GM12891 (cell line): ENCODE data around the gene APLP1.
"Not testable (repeated sequence)": the region's sequence is repeated elsewhere in the genome, so short reads cannot be mapped to it uniquely, and the experiment has no call there.

Experiments
- DNase-seq: peaks from one replicate; pipeline ENCODE4 v3.0.0; 2011; ENCODE audit warnings: low spot score; ENCODE audit not compliant: insufficient read length
- FAIRE-seq: peaks from 2 replicates; lab custom pipeline; 2011; peaks lifted over from hg19 to GRCh38; lab: Jason Lieb, UNC
- PAX5 ChIP-seq: IDR thresholded peaks from 2 replicates; pipeline ENCODE4 v1.6.1; 2011; ENCODE audit warnings: low read length, moderate library complexity, mild to moderate bottlenecking; ENCODE audit not compliant: insufficient read depth, severe bottlenecking
- POLR2A ChIP-seq: IDR thresholded peaks from 2 replicates; pipeline ENCODE4 v1.6.1; 2011; ENCODE audit warnings: low read depth, low read length, control low read depth
- POLR2AphosphoS5 ChIP-seq: IDR thresholded peaks from 2 replicates; pipeline ENCODE4 v1.6.1; 2011; ENCODE audit warnings: low read depth, low read length, control low read depth
- POU2F2 ChIP-seq: IDR thresholded peaks from 2 replicates; pipeline ENCODE4 v1.6.1; 2011; ENCODE audit warnings: low read depth, mild to moderate bottlenecking, control low read depth, low read length, moderate library complexity
- SPI1 ChIP-seq: IDR thresholded peaks from 2 replicates; pipeline ENCODE4 v1.6.1; 2011; ENCODE audit warnings: low read depth, low read length, control low read depth
- TAF1 ChIP-seq: IDR thresholded peaks from 2 replicates; pipeline ENCODE4 v1.6.1; 2011; ENCODE audit warnings: low read depth, low read length, control low read depth

Gene APLP1

DNA sequence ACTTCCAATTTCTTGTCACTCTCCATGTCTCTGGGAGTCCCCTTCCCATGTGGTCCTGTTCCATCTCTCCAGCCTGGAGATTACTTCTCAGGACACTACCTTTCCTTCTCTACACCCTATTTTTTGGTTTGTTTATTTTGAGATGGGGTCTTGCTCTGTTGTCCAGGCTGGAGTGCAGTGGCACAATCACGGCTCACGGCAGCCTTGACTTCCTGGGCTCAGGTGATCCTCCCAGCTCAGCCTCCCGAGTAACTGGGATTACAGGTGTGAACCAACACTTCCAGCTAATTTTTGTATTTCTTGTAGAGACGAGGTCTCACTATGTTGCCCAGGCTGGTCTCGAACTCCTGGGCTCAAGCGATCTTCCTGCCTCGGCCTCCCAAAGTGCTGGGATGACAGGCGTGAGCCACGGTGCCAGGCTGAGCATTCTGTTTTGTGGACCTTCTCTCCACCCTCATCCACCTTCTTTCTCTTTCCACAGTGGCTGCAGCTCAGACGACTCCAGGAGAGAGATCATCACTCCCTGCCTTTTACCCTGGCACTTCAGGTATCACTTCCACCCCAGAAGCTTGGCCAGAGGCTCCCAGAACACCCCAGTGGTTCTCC is 34.6 kb downstream of the APLP1 start:
- FAIRE-seq, result no peak
- TF ChIP-seq SPI1, result no peak
- no peak for TF ChIP-seq POU2F2
- no peak; the same call in 1 of the 2 replicates for TF ChIP-seq POLR2AphosphoS5
- no peak for TF ChIP-seq TAF1
- no peak for TF ChIP-seq PAX5
- no peak for TF ChIP-seq POLR2A
- no peak for DNase-seq

DNA sequence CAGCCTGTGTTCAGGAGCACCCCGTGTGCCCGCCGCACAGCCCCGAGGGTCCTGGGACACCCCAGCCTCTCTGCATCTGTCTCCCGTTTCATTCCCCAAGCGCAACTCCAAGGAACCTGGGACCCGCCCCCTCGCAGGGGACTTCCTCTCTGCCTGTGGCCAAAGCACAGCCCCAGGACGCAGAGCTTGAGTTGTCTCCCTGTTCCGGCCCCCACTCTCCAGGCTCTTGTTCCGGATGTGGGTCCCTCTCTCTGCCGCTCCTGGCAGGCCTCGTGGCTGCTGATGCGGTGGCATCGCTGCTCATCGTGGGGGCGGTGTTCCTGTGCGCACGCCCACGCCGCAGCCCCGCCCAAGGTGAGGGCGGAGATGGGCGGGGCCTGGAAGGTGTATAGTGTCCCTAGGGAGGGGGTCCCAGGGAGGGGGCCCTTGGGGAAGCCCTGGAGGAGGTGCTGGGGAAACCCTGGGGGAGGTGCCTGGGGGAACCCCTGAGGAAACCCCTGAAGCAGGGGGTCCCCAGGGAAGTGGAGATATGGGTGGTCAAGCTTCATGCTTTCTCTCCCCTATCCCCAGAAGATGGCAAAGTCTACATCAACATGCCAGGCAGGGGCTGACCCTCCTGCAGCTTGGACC is 35.3 kb downstream of the APLP1 start:
- peak; percentile 93 for FAIRE-seq
- peak; percentile 68 for DNase-seq
- TF ChIP-seq TAF1 (0 out of 2 replicates have a peak, but pooled peaks have one; percentile 40), PAX5 (no peak), SPI1 (peak; percentile 80), POLR2AphosphoS5 (peak; percentile 66), POLR2A (0 out of 2 replicates have a peak, but pooled peaks have one; percentile 46), POU2F2 (no peak; the same call in 1 of the 2 replicates)

DNA sequence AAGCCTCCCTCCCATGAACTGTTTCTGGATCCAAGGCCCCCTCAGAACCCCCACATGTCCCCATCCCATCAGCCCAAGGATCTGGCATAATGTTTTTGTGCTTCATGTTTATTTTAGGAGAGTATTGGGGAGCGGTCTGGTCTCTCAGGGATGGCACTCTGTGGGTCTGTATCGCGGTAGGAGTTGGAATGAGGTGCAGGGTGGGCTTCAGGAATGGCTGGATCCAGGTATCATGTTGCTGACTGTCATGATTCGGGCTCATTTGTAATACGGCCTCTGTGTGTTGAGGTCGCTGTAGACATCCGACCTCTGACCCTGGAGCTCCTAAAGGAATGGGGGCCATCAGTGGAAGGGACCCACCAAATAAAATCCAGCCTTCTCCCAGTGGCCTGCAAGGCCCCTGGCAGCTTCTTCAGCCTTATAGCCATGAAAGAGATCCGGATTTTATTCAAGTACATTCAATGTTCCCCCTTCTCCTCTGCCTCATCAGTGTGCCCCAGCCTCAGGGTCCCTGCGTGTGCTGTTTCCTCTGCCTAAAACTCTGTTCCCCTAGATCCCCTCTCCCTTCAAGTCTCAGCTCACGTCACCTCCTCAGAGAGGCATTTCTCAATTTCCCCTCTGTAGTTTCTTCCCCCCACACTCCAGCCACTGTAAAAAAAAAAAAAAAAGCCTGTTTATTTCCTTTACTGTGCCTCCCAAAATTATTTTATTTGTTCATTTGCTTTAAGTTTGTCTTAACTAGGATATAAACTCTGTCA is 36.1 kb downstream of the APLP1 start:
- no peak for DNase-seq
- TF ChIP-seq POU2F2, result no peak
- TF ChIP-seq POLR2A, result no peak
- no peak for TF ChIP-seq SPI1
- TF ChIP-seq POLR2AphosphoS5, result no peak
- no peak for TF ChIP-seq PAX5
- no peak for TF ChIP-seq TAF1
- FAIRE-seq, result peak; percentile 66

- DNase-seq (no peak), FAIRE-seq (no peak)
- no peak for TF ChIP-seq POLR2AphosphoS5
- TF ChIP-seq POU2F2, result no peak
- no peak for TF ChIP-seq PAX5
- TF ChIP-seq TAF1, result no peak
- no peak for TF ChIP-seq POLR2A
- TF ChIP-seq SPI1, result no peak
Measured at GRCh38 chr19:35905178-35905727, 36.9 kb downstream of the APLP1 start.

DNA sequence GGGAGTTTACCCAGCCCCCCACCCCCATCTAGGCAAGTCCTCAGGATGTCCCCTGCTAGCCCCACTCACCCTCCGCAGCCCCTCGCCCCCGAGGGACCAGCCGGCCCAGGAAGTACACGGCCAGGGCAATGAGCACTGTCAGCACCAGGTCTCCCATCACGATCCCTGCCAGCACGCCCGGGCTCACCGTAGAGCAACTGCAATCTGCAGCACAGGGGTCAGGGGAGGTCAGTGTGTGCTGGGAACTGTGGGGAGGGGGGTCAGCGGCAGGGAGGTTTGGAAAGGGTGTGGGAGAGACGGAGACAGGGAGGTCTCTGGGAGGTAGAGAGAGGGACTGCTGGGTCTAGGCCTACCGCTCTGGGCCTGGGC is 39.0 kb downstream of the APLP1 start:
- FAIRE-seq, result no peak
- DNase-seq, result no peak
- TF ChIP-seq POLR2A, result no peak
- no peak for TF ChIP-seq SPI1
- TF ChIP-seq POLR2AphosphoS5, result no peak
- no peak for TF ChIP-seq PAX5
- TF ChIP-seq TAF1, result no peak
- no peak for TF ChIP-seq POU2F2

DNA sequence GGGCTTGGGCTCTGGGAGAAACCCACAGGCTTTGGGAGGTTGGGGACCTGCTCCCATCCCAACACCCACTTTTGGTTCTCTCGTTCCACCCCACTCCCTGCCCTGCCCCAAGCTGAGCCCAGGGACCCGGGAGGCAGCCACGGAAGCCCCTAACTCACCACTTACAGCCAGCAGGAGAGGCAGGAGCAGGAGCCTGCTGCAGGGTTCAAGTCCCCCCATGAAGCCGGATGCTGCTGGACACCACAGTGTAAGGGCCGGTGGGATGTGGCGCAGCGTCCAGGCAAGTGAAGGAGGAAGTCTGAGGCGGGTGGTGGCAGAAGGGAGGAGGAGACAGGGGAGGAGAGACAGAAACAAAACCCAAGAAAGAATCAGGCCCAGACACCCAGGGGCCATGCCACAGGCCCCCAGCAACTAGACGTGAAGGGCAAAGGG is 39.7 kb downstream of the APLP1 start, which contains the start of gene TYROBP:
TSS of gene TYROBP (minus strand) at position 286 of the 432 bp plus-strand sequence. CDS start at position 219, 67 bp downstream.
- TF ChIP-seq PAX5 (no peak), SPI1 (no peak)
- no peak for DNase-seq
- no peak for FAIRE-seq

GRCh38 chr19:35908973-35909683 is 40.8 kb downstream of the APLP1 start:
- TF ChIP-seq POU2F2 (0 out of 2 replicates have a peak, but pooled peaks have one; percentile 34), POLR2A (no peak), POLR2AphosphoS5 (no peak), SPI1 (peak; percentile 92)
- peak; percentile 72 for FAIRE-seq
- DNase-seq, result no peak

DNA sequence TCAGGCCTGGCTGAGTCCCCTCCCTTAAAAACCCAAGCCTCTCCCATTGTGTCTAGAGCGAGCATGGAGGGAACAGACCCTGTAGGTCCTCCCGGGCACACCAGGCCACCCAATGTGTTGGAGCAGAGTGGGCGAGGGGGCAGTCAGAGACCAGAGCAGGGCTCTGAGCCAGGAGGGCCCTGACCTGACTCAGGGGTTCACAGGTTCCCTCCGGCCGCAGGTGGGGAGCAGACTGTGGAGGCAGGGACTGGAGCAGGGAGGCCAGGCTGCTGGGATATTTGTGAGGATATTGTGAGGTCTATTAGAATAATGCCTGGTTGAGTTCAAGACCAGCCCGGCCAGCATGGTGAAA is 41.3 kb downstream of the APLP1 start:
- FAIRE-seq (no peak), DNase-seq (no peak)
- TF ChIP-seq TAF1, result no peak
- TF ChIP-seq SPI1, result no peak
- TF ChIP-seq POLR2A, result no peak
- no peak for TF ChIP-seq POU2F2
- no peak for TF ChIP-seq POLR2AphosphoS5
- no peak for TF ChIP-seq PAX5

DNA sequence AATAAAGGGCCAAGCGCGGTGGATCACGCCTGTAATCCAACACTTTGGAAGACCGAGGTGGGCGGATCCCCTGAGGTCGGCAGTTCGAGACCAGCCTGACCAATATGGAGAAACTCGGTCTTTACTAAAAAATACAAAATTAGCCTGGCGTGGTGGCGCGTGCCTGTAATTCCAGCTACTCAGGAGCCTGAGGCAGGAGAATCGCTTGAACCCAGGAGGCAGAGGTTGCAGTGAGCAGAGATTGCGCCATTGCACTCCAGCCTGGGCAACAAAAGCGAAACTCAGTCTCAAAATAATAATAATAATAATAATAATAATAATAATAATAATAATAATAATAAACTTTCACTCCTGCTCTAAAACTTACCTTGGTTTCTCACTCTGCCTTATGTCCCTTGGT is 42.0 kb downstream of the APLP1 start:
- FAIRE-seq, DNase-seq: not testable (repeated sequence)
